Endothelial cell of umbilical vein (primary cell): ENCODE data around the gene AICDA. TPM values are rescaled to one million over a fixed set of nuclear protein-coding genes. Genes with fewer than 3 reads are reported as not detected.
"Not testable (repeated sequence)": the region's sequence is repeated elsewhere in the genome, so short reads cannot be mapped to it uniquely, and the experiment has no call there.

Source experiments
- BruUV-seq: library from RNA; stranded (reverse); fragments of 400-500 nt; replicated peaks from 2 replicates; lab custom pipeline; 2021; lab: Mats Ljungman, UMichigan
- CTCF ChIA-PET: fragments of 300-600, 350-600 bp; sonication (Branson Sonifier 250); formaldehyde crosslinking; loops from one replicate; lab custom pipeline; 2021; ENCODE audit warnings: antibody characterized with exemption, inconsistent platforms; lab: Charles Lee
- POLR2A ChIA-PET: fragments of 300-600, 350-600 bp; sonication (Branson Sonifier 250); formaldehyde crosslinking; loops from one replicate; lab custom pipeline; 2021; ENCODE audit warnings: antibody characterized with exemption, inconsistent platforms; lab: Charles Lee
- DNase-seq: peaks from one replicate; pipeline ENCODE4 v3.0.0-alpha.2; 2011; ENCODE audit warnings: low read depth, low spot score
- FAIRE-seq: peaks from 2 replicates; lab custom pipeline; 2011; peaks lifted over from hg19 to GRCh38; lab: Jason Lieb, UNC
- H2AFZ ChIP-seq: 2 replicates; pipeline ENCODE4 v1.6.0; 2012; ENCODE audit warnings: low read depth, low read length, control low read depth, inconsistent platforms
- H3K27ac ChIP-seq: 2 replicates; pipeline ENCODE4 v1.5.1; 2011; ENCODE audit warnings: low read depth, mild to moderate bottlenecking, control low read depth, low read length, moderate library complexity; ENCODE audit not compliant: insufficient read depth
- H3K27me3 ChIP-seq, 2 experiments: 2 replicates each; pipeline versions ENCODE4 v1.6.0 to v1.6.1; 2011; ENCODE audit warnings: low read length in 2 of 2, mixed read lengths in 1 of 2; ENCODE audit not compliant: control insufficient read depth in 2 of 2, insufficient read depth in 2 of 2
- H3K36me3 ChIP-seq, 2 experiments: 2 replicates in 1 of 2; 3 replicates in 1 of 2; pipeline ENCODE4 v1.5.1; 2011; ENCODE audit warnings: low read length in 2 of 2, mild to moderate bottlenecking in 1 of 2, moderate library complexity in 1 of 2; ENCODE audit not compliant: control insufficient read depth in 2 of 2, insufficient read depth in 2 of 2; ENCODE audit errors: extremely low read depth in 1 of 2
- H3K4me1 ChIP-seq: 3 replicates; pipeline ENCODE4 v1.5.1; 2011; ENCODE audit warnings: mild to moderate bottlenecking, low read length; ENCODE audit not compliant: control insufficient read depth, insufficient read depth; ENCODE audit errors: extremely low read depth
- H3K4me2 ChIP-seq: 2 replicates; pipeline ENCODE4 v1.6.1; 2011; ENCODE audit warnings: low read length, control low read depth, mixed read lengths; ENCODE audit not compliant: insufficient read depth
- H3K4me3 ChIP-seq, 3 experiments: fragments of 200-600 bp in 1 of 3; sonication (generic), shearing (Covaris generic) in 1 of 3; replicated peaks in 1 of 3; 2 replicates each; pipeline ENCODE4 v1.5.1; 2011 to 2016; ENCODE audit warnings: control low read depth in 3 of 3, low read length in 3 of 3, mild to moderate bottlenecking in 2 of 3, inconsistent platforms in 1 of 3, low read depth in 1 of 3, moderate library complexity in 1 of 3; ENCODE audit not compliant: insufficient read depth in 1 of 3
- H3K79me2 ChIP-seq: 2 replicates; pipeline ENCODE4 v1.6.0; 2012; ENCODE audit warnings: low read length, inconsistent platforms; ENCODE audit not compliant: control insufficient read depth, insufficient read depth
- H3K9ac ChIP-seq: replicated peaks from 2 replicates; pipeline ENCODE3; 2011; ENCODE audit warnings: low read length, control low read depth; ENCODE audit not compliant: insufficient read depth; ENCODE audit errors: extremely low read depth
- H3K9me1 ChIP-seq: replicated peaks from 3 replicates; pipeline ENCODE4 v1.6.0; 2011; ENCODE audit warnings: mild to moderate bottlenecking, low read length; ENCODE audit not compliant: control insufficient read depth, insufficient read depth; ENCODE audit errors: extremely low read depth
- H3K9me3 ChIP-seq: replicated peaks from 2 replicates; pipeline ENCODE4 v1.5.1; 2012; ENCODE audit warnings: low read length, inconsistent platforms; ENCODE audit not compliant: control insufficient read depth, insufficient read depth
- H4K20me1 ChIP-seq: replicated peaks from 2 replicates; pipeline ENCODE3; 2011; ENCODE audit warnings: mild to moderate bottlenecking, low read length; ENCODE audit not compliant: control insufficient read depth, insufficient read depth; ENCODE audit errors: extremely low read depth
- CTCF ChIP-seq, 2 donors: IDR thresholded peaks; 1 replicate in 1 of 2; 2 replicates in 1 of 2; pipeline ENCODE4 v1.5.1; 2011; ENCODE audit warnings: low read length in 2 of 2, mild to moderate bottlenecking in 2 of 2, moderate library complexity in 2 of 2, control low read depth in 1 of 2, inconsistent platforms in 1 of 2, low read depth in 1 of 2; ENCODE audit not compliant: insufficient read depth in 1 of 2; ENCODE audit errors: extremely low read depth in 1 of 2
- EZH2 ChIP-seq: IDR thresholded peaks from 2 replicates; pipeline ENCODE4 v1.6.1; 2012; ENCODE audit warnings: borderline replicate concordance, low read depth, mild to moderate bottlenecking, moderate library complexity, low read length, inconsistent platforms; ENCODE audit not compliant: severe bottlenecking
- FOS ChIP-seq: IDR thresholded peaks from 2 replicates; pipeline ENCODE4 v1.6.1; 2011; ENCODE audit warnings: mild to moderate bottlenecking, low read length, moderate library complexity, borderline replicate concordance; ENCODE audit not compliant: insufficient read depth
- GATA2 ChIP-seq: IDR thresholded peaks from 2 replicates; pipeline ENCODE4 v1.7.0; 2011; ENCODE audit warnings: low read depth, mild to moderate bottlenecking, moderate library complexity, mixed read lengths, low read length; ENCODE audit not compliant: insufficient read length, insufficient read depth
- JUN ChIP-seq: IDR thresholded peaks from 2 replicates; pipeline ENCODE4 v1.6.1; 2011; ENCODE audit warnings: borderline replicate concordance, low read depth; ENCODE audit not compliant: insufficient read length, insufficient read depth
- MAX ChIP-seq: IDR thresholded peaks from 2 replicates; pipeline ENCODE4 v1.6.1; 2011; ENCODE audit not compliant: insufficient read depth, insufficient read length
- MYC ChIP-seq: IDR thresholded peaks from one replicate; pipeline ENCODE4 v1.6.1; 2011; ENCODE audit warnings: mild to moderate bottlenecking, low read depth, low read length
- POLR2A ChIP-seq: IDR thresholded peaks from 2 replicates; pipeline ENCODE4 v1.6.1; 2012; ENCODE audit warnings: low read depth, mild to moderate bottlenecking, control low read depth, low read length
- POLR2AphosphoS5 ChIP-seq: IDR thresholded peaks from 2 replicates; pipeline ENCODE4 v1.6.1; 2012; ENCODE audit warnings: low read depth, mild to moderate bottlenecking, control low read depth, low read length, moderate library complexity; ENCODE audit not compliant: insufficient read depth
- dilution Hi-C: fragments of 300-500 bp; cut with MboI; formaldehyde crosslinking; loops from one replicate; pipeline ENCODE4 v1.15.0; 2019; ENCODE audit warnings: low sequenced_read_pairs; ENCODE audit not compliant: extremely low pct_ligation_motif_present
- intact Hi-C: fragments of 100-400 bp; cut with micrococcal nuclease; formaldehyde crosslinking; loops from one replicate; pipeline ENCODE4 v1.10.0; 2022
- polyA plus RNA-seq, 4 experiments: library from polyadenylated mRNA; depleted of rRNA in 3 of 4; stranded (reverse) in 3 of 4; unstranded in 1 of 4; fragments of >200 nt; gene quantifications; 2 replicates each; pipeline versions ENCODE4 v1.2.1 to v1.2.3, GENCODE V29; 2011 to 2012; ENCODE audit warnings: missing spikeins in 1 of 4
- total RNA-seq: library from RNA; stranded (reverse); gene quantifications from 2 replicates; pipeline ENCODE4 v1.2.3, GENCODE V29; 2021

AICDA gene
- total and polyA plus RNA-seq, 2 donors (not counting 3 experiments of a cell fraction or from before 2014, with no cell fraction given), result not detected

GRCh38 chr12:8589679-8590078 lies 23.0 kb downstream of the AICDA start:
- no peak overlapping the region for H3K4me3 ChIP-seq
- no peak overlapping the region for H3K4me2 ChIP-seq
- BruUV-seq, result no TSS peak
- H2AFZ ChIP-seq, result no peak overlapping the region
- no peak overlapping the region for H3K27ac ChIP-seq
- ChIA-PET POLR2A (no interaction called here), CTCF (interaction anchor here (0.9 to 2.3 kb wide), 4 partner anchors 12 to 46 kb away, joined by 3 to 6 read pairs (median 6); no protein-coding TSS in a partner anchor)
- no peaks in the 10 kb centered on the region for H3K9me1 ChIP-seq
- H3K4me1 ChIP-seq, result no peaks in the 10 kb centered on the region
- no peaks in the 10 kb centered on the region for H3K36me3 ChIP-seq
- no peak for FAIRE-seq
- no peak for TF ChIP-seq MYC
- TF ChIP-seq MAX, result no peak
- TF ChIP-seq EZH2, result no peak
- no peak for TF ChIP-seq FOS
- TF ChIP-seq POLR2AphosphoS5, result no peak
- no peak for TF ChIP-seq CTCF (IDR thresholded peaks at IDR 0.05; ENCODE audit: extremely low read depth in 1 of 2, insufficient read depth in 1 of 2, low read depth in 1 of 2, low read length in 2 of 2)
- no peak for TF ChIP-seq POLR2A
- TF ChIP-seq GATA2, result no peak
- TF ChIP-seq JUN, result no peak
- H3K9me3 ChIP-seq, result no peaks in the 10 kb centered on the region
- DNase-seq, result no peak
- H3K9ac ChIP-seq, result no peak overlapping the region
- H3K27me3 ChIP-seq, result peaks cover 4 to 5% of the 10 kb centered on the region in 2 experiments
- H3K79me2 ChIP-seq, result no peaks in the 10 kb centered on the region
- H4K20me1 ChIP-seq, result no peaks in the 10 kb centered on the region
- intact Hi-C loops (no loop called here), dilution Hi-C loops (no loop called here)

GRCh38 chr12:8584478-8584877 lies 28.2 kb downstream of the AICDA start:
- H3K4me2 ChIP-seq, H3K27me3 ChIP-seq, POLR2A ChIA-PET, H3K9ac ChIP-seq, H3K4me3 ChIP-seq, BruUV-seq, intact Hi-C loops, DNase-seq, CTCF ChIA-PET, H3K9me3 ChIP-seq, H3K4me1 ChIP-seq, H3K27ac ChIP-seq, FAIRE-seq, H3K36me3 ChIP-seq, H2AFZ ChIP-seq, H4K20me1 ChIP-seq, H3K9me1 ChIP-seq, dilution Hi-C loops, H3K79me2 ChIP-seq: not testable (repeated sequence)
